Caco-2 (cell line): Measurements from ENCODE around the gene KLC3. TPM values are rescaled to one million over a fixed set of nuclear protein-coding genes. Genes with fewer than 3 reads are reported as not detected.

ENCODE experiments used
- BruUV-seq: library from RNA; stranded (reverse); fragments of 400-500 nt; replicated peaks from 2 replicates; lab custom pipeline; 2021; lab: Mats Ljungman, UMichigan
- CTCF ChIA-PET: fragments of 300-600 bp; sonication (Branson Sonifier 250); formaldehyde crosslinking; loops from one replicate; lab custom pipeline; 2022; ENCODE audit warnings: antibody characterized with exemption; lab: Charles Lee
- POLR2A ChIA-PET: fragments of 300-600 bp; sonication (Branson Sonifier 250); formaldehyde crosslinking; loops from one replicate; lab custom pipeline; 2022; ENCODE audit warnings: antibody characterized with exemption; lab: Charles Lee
- DNase-seq, 2 experiments: peaks; one replicate each; pipeline versions ENCODE4 v3.0.0 to v3.0.0-alpha.2; 2020 to 2022
- H3K27me3 ChIP-seq: replicated peaks from 2 replicates; pipeline ENCODE4 v1.6.0; 2011; ENCODE audit warnings: low read length; ENCODE audit not compliant: control insufficient read depth, insufficient read depth
- H3K36me3 ChIP-seq: 2 replicates; pipeline ENCODE4 v1.5.1; 2011; ENCODE audit warnings: low read length; ENCODE audit not compliant: control insufficient read depth, insufficient read depth
- H3K4me1 ChIP-seq: fragments of 250-450 bp; sonication (Bioruptor Pico); 2 replicates; pipeline ENCODE4 v1.5.1; 2020; ENCODE audit warnings: mild to moderate bottlenecking
- H3K4me3 ChIP-seq: 2 replicates; pipeline ENCODE4 v1.5.1; 2011; ENCODE audit warnings: low read depth, mild to moderate bottlenecking, control low read depth, low read length
- H3K9me3 ChIP-seq: fragments of 250-450 bp; sonication (Bioruptor Pico); 2 replicates; pipeline ENCODE4 v1.5.1; 2020; ENCODE audit warnings: mild to moderate bottlenecking, moderate library complexity
- H3K27ac Mint-ChIP-seq: one replicate; pipeline ENCODE4 v1.8.0; 2022; ENCODE audit warnings: mixed read lengths; ENCODE audit not compliant: unreplicated experiment
- H3K27me3 Mint-ChIP-seq: one replicate; pipeline ENCODE4 v1.8.0; 2022; ENCODE audit warnings: mixed read lengths; ENCODE audit not compliant: insufficient read depth, unreplicated experiment
- H3K36me3 Mint-ChIP-seq: one replicate; pipeline ENCODE4 v1.8.0; 2022; ENCODE audit warnings: mild to moderate bottlenecking, mixed read lengths; ENCODE audit not compliant: insufficient read depth, unreplicated experiment
- H3K4me1 Mint-ChIP-seq: one replicate; pipeline ENCODE4 v1.8.0; 2022; ENCODE audit warnings: low read depth, mixed read lengths; ENCODE audit not compliant: unreplicated experiment
- H3K4me3 Mint-ChIP-seq: one replicate; pipeline ENCODE4 v1.8.0; 2022; ENCODE audit warnings: mild to moderate bottlenecking, moderate library complexity, mixed read lengths; ENCODE audit not compliant: unreplicated experiment
- H3K9me3 Mint-ChIP-seq: one replicate; pipeline ENCODE4 v1.8.0; 2022; ENCODE audit warnings: mixed read lengths; ENCODE audit not compliant: unreplicated experiment
- intact Hi-C: fragments of 100-400 bp; cut with micrococcal nuclease; formaldehyde crosslinking; loops from one replicate; pipeline ENCODE4 v1.10.0; 2022; ENCODE audit not compliant: unreplicated experiment
- total RNA-seq: library from RNA; stranded (reverse); gene quantifications from 2 replicates; pipeline ENCODE4 v1.2.3, GENCODE V29; 2022
- TF ChIP-seq, protein P1 (sequence below), 2 experiments: fragments of 200-600 bp in 1 of 2; IDR thresholded peaks; 1 replicate in 1 of 2; 2 replicates in 1 of 2; pipeline versions ENCODE4 v1.5.1 to v1.8.0; 2011 to 2022; ENCODE audit warnings: antibody characterized with exemption in 1 of 2, control low read depth in 1 of 2, inconsistent platforms in 1 of 2, low read depth in 1 of 2, low read length in 1 of 2, mild to moderate bottlenecking in 1 of 2, moderate library complexity in 1 of 2; ENCODE audit not compliant: insufficient read depth in 1 of 2, severe bottlenecking in 1 of 2, unreplicated experiment in 1 of 2

KLC3 gene
- total RNA-seq, 1 experiment from 2014 or later, result 10.2 TPM

DNA sequence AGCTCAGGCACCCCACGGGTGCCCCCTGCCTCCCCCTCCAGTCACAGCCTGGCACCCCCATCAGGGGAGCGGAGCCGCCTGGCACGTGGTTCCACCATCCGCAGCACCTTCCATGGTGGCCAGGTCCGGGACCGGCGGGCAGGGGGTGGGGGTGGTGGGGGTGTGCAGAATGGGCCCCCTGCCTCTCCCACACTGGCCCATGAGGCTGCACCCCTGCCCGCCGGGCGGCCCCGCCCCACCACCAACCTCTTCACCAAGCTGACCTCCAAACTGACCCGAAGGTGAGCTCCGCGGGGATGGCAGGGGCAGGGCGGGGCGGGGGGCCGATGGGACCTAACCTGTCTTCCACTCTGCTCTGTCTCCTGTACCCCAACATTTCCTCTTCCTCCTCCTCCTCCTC is 42.9 kb upstream of the KLC3 start:
- no peaks in the 10 kb centered on the region for H3K9me3 ChIP-seq
- TF ChIP-seq, protein P1, sequence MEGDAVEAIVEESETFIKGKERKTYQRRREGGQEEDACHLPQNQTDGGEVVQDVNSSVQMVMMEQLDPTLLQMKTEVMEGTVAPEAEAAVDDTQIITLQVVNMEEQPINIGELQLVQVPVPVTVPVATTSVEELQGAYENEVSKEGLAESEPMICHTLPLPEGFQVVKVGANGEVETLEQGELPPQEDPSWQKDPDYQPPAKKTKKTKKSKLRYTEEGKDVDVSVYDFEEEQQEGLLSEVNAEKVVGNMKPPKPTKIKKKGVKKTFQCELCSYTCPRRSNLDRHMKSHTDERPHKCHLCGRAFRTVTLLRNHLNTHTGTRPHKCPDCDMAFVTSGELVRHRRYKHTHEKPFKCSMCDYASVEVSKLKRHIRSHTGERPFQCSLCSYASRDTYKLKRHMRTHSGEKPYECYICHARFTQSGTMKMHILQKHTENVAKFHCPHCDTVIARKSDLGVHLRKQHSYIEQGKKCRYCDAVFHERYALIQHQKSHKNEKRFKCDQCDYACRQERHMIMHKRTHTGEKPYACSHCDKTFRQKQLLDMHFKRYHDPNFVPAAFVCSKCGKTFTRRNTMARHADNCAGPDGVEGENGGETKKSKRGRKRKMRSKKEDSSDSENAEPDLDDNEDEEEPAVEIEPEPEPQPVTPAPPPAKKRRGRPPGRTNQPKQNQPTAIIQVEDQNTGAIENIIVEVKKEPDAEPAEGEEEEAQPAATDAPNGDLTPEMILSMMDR (IDR thresholded peaks at IDR 0.05; ENCODE audit: insufficient read depth in 1 of 2, low read depth in 1 of 2, low read length in 1 of 2, severe bottlenecking in 1 of 2, unreplicated experiment in 1 of 2), result no peak
- Mint-ChIP-seq H3K9me3 (no peaks in the 10 kb centered on the region), H3K27me3 (no peaks in the 10 kb centered on the region), H3K27ac (no peak overlapping the region), H3K4me1 (peaks cover 9% of the 10 kb centered on the region), H3K4me3 (no peak overlapping the region), H3K36me3 (no peaks in the 10 kb centered on the region)
- peaks cover 8% of the 10 kb centered on the region; the same call in 1 of the 2 replicates for H3K4me1 ChIP-seq
- H3K4me3 ChIP-seq, result no peak overlapping the region
- no peak for DNase-seq
- H3K36me3 ChIP-seq, result peaks cover 2% of the 10 kb centered on the region
- no peaks in the 10 kb centered on the region for H3K27me3 ChIP-seq
- intact Hi-C loops, result no loop called here
- no TSS peak for BruUV-seq
- ChIA-PET POLR2A (interaction anchor here (0.5 kb wide), 1 partner anchor 343 kb away, joined by 3 read pairs; the partner anchor contains the start of gene CLPTM1), CTCF (no interaction called here)

DNA sequence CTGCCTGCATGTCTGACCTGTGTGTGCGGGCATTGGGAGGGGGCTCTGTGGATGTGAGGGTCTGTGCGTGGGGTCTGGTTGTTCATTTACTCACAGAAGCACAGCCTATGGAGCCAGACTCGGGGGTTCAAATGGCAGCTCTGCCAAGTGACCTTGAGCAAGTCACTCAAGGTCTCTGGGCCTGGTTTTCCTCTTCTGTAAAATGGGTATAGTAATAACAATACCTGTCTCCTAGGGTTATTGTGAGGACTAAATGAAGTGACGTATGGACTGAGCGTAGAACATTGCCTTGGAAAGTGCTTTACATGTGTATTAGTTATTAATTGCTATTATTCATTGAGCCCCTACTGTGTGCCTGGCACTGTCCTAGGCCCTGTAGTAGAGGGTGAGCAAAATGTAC is 42.3 kb upstream of the KLC3 start:
- ChIA-PET POLR2A (interaction anchor here (0.5 to 0.6 kb wide), 2 partner anchors 46 to 343 kb away, joined by 3 to 4 read pairs; partner anchors contain the start of gene CLPTM1), CTCF (no interaction called here)
- no peak overlapping the region for H3K27ac Mint-ChIP-seq
- 0 out of 2 replicates have a peak, but pooled peaks cover under 1% of the 10 kb centered on the region for H3K9me3 ChIP-seq
- intact Hi-C loops, result no loop called here
- no peak overlapping the region for H3K4me3 Mint-ChIP-seq
- no TSS peak for BruUV-seq
- peaks cover 8% of the 10 kb centered on the region; the same call in 1 of the 2 replicates for H3K4me1 ChIP-seq
- peaks cover 2% of the 10 kb centered on the region for H3K36me3 ChIP-seq
- H3K4me3 ChIP-seq, result no peak overlapping the region
- DNase-seq, result no peak
- H3K4me1 Mint-ChIP-seq, result peaks cover 9% of the 10 kb centered on the region
- H3K36me3 Mint-ChIP-seq, result no peaks in the 10 kb centered on the region
- H3K27me3 Mint-ChIP-seq, result no peaks in the 10 kb centered on the region
- H3K9me3 Mint-ChIP-seq, result no peaks in the 10 kb centered on the region
- TF ChIP-seq, protein P1 (IDR thresholded peaks at IDR 0.05; ENCODE audit: insufficient read depth in 1 of 2, low read depth in 1 of 2, low read length in 1 of 2, severe bottlenecking in 1 of 2, unreplicated experiment in 1 of 2), result no peak
- H3K27me3 ChIP-seq, result no peaks in the 10 kb centered on the region

DNA sequence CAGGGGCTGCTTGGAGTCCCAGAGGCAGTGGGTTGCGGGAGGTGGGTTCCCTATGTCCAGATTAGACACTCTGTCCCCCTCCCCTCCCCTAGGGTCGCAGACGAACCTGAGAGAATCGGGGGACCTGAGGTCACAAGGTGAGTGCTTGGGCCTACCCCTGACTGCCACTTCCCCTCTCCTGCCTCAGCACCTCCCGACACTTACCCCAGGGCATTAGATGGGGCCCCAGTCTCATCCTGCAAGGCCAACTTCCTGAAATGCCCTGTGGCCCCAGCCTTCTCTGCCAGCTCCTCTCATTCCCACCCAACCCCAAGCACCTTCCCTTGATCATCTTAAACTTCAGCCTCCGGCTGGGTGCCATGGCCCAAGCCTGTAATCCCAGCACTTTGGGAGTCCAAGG is 40.8 kb upstream of the KLC3 start:
- BruUV-seq, result no TSS peak
- Histone ChIP-seq H3K4me3 (no peak overlapping the region), H3K27me3 (no peaks in the 10 kb centered on the region), H3K4me1 (peaks cover 8% of the 10 kb centered on the region; the same call in 1 of the 2 replicates), H3K36me3 (peaks cover 2% of the 10 kb centered on the region), H3K9me3 (0 out of 2 replicates have a peak, but pooled peaks cover 2% of the 10 kb centered on the region)
- no peaks in the 10 kb centered on the region for H3K9me3 Mint-ChIP-seq
- H3K27ac Mint-ChIP-seq, result no peak overlapping the region
- H3K27me3 Mint-ChIP-seq, result no peaks in the 10 kb centered on the region
- ChIA-PET CTCF (no interaction called here), POLR2A (no interaction called here)
- H3K4me3 Mint-ChIP-seq, result no peak overlapping the region
- peaks cover 10% of the 10 kb centered on the region for H3K36me3 Mint-ChIP-seq
- peaks cover 9% of the 10 kb centered on the region for H3K4me1 Mint-ChIP-seq
- TF ChIP-seq, protein P1 (IDR thresholded peaks at IDR 0.05; ENCODE audit: insufficient read depth in 1 of 2, low read depth in 1 of 2, low read length in 1 of 2, severe bottlenecking in 1 of 2, unreplicated experiment in 1 of 2), result no peak
- no peak for DNase-seq
- intact Hi-C loops, result no loop called here
